ENCODE results near the gene ARIH1.
"Not testable (repeated sequence)": the region's sequence is repeated elsewhere in the genome, so short reads cannot be mapped to it uniquely, and the experiment has no call there.

ARIH1 gene, protein sequence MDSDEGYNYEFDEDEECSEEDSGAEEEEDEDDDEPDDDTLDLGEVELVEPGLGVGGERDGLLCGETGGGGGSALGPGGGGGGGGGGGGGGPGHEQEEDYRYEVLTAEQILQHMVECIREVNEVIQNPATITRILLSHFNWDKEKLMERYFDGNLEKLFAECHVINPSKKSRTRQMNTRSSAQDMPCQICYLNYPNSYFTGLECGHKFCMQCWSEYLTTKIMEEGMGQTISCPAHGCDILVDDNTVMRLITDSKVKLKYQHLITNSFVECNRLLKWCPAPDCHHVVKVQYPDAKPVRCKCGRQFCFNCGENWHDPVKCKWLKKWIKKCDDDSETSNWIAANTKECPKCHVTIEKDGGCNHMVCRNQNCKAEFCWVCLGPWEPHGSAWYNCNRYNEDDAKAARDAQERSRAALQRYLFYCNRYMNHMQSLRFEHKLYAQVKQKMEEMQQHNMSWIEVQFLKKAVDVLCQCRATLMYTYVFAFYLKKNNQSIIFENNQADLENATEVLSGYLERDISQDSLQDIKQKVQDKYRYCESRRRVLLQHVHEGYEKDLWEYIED

DNA sequence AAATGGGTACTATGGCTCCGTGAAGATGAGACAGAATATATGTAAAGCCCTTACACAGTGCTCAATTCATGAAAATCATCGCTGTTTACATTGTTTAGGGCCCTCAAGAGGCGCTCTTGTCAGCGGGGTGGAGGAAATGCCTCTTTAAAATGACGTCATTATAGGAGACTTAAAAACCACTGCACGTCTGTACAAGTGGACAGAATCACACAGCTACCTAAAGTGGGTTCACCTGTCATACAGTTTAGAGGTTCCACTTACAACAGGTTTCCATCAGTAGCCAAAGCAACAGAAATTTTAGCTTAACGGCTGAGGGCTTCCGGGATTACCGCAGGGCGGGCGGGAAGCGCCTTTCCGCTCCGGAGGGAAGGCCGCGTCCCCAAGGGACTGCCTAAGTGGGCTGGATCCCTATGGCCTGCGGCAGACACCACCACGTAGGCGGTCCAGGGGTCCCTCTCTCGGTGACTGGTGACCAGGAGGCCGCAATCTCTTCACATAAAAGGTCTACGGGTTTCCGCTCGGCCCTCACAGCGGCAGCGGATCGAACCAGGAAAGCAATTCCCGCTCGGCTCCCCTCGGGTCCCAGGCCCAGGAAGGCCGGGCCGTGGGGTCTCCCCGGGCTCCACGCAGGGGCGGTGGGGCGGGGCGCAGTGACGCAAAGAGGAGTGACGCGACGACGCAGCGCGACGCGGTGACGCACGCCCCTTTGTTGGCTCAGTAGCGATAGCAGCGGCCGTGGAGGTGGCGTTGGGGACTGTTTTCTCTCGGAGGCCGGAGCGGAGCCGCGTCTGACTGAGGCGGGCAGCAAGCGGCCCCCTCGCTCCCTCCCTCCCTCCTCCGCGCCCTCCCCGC, at the start of gene ARIH1:
ARIH1 (plus strand) TSS at position 717 of the 852 bp plus-strand sequence. CDS start 310 bp downstream, outside the sequence.
- FAIRE-seq: no peak

DNA sequence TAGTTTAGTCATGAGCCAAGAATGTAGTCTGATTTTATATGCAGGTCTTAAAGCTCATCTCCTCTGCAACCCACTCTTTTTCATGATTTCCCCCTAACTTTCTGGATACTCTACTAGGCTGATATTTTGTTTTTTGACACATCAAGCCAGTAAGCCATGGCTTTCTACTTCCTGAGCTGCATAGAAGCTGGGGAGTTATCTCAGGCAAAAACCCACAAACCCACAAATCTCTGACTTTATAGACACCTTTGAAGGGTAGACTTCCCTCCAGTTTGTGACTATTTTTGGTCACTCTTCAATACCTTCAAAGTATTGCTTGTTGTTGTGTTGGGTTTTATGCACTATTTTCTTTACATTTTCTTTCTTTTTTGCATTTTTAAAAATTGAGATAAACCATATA, 47.4 kb upstream of the ARIH1 start:
- no peak for FAIRE-seq

DNA sequence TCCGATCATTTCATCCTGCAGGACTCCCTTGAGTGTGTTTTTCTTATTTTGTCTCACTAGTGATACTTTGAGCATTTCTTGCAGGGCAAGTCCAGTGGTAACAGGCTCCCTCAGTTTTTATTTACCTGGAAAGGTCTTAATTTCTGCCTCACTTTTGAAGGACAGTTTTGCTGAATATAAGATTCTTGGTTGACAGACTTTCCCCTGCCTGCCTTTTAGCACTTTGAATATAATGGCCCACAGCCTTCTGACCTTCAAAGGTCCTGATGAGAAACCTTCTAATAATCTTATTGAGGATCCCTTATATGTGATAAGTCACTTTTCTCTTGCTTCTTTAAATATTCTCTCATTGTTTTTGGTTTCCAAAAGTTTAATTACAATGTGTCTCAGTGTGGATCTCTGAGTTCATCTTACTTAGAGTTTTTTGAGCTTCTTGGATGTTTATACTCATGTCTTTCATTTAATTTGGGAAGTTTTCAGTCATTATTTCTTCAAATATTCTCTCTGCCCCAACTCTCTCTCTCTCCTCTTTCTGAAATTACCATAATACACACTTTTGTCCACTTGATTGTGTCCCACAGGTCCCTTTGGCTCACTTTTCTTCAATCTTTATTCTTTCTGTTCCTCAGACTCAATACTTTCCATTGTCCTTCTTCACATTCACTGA, 36.3 kb upstream of the ARIH1 start:
- FAIRE-seq: no peak

DNA sequence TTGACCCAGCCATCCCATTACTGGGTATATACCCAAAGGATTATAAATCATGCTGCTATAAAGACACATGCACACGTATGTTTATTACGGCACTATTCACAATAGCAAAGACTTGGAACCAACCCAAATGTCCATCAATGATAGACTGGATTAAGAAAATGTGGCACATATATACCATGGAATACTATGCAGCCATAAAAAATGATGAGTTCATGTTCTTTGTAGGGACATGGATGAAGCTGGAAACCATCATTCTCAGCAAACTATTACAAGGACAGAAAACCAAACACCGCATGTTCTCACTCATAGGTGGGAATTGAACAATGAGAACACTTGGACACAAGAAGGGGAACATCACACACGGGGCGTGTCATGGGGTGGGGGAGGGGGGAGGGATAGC, 31.3 kb upstream of the ARIH1 start:
- FAIRE-seq: not testable (repeated sequence)

DNA sequence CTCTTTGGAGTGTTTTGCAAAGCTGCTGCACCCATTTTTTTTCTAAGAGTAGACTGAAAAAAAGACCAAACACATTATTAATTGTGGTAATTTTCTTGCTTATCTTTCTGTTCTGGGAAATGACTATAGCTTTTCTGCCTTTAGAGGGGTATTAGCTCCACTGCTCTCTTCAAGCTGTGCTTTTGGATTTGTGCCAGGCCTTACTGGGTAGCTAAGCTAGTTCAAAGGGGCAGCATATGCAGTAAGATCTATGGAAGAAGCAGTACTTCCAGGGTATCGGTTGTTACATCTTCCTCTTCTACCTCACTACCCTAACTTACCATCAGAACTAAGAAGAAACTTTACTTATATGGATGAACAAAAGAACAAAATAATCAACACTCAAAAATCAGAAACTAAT, 28.7 kb upstream of the ARIH1 start:
- no peak for FAIRE-seq

DNA sequence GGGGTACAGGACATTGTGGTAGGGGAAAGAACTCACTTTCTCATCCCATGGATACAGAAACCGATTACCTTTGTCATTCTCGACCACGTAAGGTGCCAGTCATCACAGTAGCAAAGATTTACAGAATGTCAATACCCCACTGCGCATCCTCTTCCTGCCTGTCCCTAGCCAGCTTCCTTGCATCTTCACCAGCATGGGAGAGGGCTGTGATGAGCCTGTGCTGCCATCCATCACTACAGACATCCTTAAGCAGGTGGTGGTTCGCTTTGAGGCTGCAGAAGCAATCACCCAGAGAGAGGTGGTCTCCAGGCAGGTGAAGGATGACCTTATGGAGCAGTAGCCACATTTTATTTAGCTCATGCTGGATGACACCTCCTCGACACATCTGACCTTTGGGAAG, 23.3 kb upstream of the ARIH1 start:
- no peak for FAIRE-seq

DNA sequence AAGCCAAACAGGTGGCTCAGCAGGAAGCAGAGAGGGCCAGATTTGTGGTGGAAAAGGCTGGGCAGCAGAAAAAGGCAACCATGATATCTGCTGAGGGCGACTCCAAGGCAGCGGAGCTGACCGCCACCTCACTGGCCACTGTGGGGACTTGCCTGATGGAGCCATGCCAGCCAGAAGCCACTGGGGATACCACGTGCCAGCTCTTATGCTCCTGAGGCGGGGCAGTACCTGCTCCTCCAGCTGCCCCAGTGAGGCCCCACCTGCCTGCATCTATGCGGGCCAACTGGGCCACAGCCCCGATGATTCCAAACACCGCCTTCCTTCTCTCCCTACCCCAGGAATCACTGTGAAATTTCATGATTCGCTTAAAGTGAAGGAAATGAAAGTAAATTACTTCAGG, 22.9 kb upstream of the ARIH1 start:
- no peak for FAIRE-seq

DNA sequence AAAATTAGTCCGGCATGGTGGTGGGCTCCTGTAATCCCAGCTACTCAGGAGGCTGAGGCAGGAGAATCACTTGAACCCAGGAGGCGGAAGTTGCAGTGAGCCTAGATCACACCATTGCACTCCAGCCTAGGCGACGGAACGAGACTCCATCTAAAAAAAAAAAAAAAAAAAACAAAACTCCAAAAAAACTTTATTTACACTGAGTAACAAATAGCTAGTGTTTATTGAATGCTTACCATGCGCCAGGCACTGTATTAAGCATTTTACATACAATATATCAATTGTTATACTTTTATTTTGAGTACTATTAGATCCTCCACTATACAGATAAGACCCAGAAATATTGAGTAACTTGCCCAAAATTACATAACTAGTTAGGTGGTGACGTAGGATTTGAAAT, 17.4 kb upstream of the ARIH1 start:
- no peak for FAIRE-seq

DNA sequence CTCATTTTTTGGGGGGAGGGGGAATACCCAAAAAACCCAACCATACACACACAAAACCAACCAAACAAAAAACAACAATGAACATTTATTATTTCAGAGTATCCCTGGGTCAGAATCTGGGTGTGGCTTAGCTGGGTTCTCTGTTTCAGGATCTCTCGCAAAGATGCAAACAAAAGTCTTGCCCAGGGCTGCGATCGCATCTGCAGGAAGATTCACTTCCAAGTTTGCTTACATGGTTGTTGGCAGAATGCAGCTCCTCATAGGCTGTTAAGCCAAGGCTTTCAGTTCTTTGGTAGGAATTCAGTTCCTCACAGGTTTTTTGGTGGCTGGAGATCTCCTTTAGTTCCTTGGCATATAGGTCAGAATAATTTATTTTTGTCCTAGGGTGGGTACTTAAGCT, 13.7 kb upstream of the ARIH1 start:
- no peak for FAIRE-seq

DNA sequence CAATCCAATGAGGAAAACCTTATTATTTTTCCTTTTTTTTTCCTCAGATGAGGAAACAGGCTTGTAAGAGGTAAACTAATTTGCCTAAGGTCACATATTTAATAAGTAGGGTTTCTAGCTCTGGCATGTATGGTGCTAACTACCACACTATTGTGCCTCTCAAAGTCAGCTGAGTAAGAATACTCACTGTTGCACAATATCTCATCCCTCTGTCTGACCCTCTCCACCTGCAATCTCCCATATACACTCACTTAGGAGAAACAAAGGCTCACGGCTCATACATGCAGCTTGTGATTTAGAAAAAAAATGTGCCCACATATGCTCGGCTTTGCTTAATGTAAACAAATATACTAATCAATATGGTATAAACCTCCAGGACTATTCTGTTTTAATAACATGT, 10.4 kb upstream of the ARIH1 start:
- no peak for FAIRE-seq

DNA sequence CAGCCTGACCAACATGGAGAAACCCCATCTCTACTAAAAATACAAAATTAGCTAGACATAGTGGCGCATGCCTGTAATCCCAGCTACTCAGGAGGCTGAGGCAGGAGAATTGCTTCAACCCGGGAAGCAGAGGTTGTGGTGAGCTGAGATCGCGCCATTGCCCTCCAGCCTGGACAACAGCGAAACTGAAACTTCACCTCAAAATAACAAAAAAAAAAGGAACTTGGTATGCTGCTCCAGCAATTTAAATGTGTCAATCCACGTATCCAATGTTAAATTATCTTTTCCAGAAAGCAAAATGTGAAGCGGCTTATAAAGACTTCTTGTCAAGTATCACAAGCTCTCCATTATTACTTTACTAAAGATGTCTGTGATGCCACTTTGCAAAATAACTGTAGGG, 9.9 kb upstream of the ARIH1 start:
- FAIRE-seq: no peak

DNA sequence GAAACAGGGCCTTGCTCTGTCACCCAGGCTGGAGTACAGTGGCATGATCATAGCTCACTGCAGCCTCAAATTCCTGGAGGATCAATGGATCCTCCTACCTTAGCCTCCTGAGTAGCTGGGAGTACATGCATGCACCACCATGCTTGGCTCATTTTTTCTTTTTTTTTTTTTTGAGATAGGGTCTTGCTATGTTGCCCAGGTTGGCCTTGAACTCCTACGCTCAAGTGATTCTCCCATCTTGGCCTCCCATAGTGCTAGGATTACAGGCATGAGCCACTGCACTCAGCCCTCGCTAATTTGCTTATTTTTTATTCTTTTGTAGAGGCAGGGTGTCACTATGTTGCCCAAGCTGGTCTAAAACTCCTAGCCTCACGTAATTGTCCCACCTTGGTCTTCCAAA, 6.0 kb upstream of the ARIH1 start:
- no peak for FAIRE-seq

DNA sequence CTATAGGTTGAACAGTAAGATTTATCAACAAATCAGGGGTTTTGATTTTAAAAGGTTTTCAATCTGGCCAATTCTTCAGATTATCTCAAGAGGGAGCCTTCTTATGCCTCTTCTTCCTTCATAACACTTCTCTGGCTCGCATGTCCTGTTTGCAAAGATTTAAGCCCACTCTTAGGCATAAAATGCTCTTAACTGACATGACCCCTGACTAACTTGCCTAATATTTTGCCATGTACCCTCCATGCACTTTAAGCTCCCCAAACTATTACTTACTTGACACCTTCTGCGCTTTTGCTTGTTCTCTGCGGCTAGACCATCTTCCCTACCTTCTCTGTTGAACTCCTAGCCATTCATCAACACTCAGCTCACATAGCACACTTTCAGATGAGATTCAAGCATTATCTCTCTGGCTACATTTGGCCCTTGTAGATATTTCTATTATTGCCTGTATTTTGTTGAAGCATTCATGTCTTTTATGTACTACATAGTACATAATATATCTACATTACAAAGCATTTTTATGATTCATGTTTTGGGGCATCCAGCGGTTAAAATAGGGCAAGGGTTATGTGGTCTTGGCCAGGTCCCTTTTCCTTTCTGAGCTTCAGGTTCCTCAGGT, 1.0 kb upstream of the ARIH1 start:
- FAIRE-seq: no peak

DNA sequence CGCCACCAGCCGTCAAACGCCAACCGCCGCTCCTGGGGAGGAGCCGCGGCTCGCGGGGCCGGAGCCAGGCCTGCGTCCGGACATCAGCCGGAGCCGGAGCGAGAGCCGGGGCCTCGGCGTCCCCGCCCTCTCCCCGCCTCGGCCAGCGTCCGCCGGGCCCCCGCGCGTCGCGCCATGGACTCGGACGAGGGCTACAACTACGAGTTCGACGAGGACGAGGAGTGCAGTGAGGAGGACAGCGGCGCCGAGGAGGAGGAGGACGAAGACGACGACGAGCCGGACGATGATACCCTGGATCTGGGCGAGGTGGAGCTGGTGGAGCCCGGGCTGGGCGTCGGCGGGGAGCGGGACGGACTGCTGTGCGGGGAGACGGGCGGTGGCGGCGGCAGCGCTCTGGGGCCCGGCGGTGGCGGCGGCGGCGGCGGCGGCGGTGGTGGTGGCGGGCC, 359 bp downstream of the ARIH1 start:
- FAIRE-seq: no peak

DNA sequence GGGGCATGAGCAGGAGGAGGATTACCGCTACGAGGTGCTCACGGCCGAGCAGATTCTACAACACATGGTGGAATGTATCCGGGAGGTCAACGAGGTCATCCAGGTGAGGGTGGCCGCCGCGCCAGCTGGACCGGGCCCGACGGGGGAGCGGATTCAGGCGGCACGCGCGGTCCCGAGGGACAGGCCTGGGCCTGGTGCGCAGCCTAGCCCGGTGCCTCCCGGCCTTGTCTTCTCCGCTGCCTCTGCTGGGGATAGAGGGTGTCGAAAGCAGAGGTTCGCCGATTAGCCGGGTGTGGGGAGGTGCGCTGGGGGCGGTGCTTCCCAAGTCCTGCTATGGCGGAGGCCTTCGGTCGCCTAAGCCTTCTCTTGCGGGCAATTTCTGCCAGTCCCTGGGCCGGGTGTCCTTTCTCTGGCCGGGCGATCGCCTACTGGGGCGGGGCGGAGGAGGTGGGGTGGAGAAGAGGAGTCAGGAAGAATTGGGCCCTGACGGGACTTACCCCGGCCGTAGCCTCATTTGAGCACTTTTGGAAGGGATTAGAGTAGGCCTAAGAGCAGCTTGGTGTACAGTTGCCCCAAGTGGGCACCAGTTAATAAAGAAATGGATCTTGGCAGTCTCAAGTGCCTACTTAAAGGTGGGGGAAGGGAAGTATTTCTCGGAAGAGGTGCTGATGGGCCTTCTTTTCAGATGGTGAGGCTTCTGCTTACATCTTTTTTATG, 940 bp downstream of the ARIH1 start:
- FAIRE-seq: no peak

DNA sequence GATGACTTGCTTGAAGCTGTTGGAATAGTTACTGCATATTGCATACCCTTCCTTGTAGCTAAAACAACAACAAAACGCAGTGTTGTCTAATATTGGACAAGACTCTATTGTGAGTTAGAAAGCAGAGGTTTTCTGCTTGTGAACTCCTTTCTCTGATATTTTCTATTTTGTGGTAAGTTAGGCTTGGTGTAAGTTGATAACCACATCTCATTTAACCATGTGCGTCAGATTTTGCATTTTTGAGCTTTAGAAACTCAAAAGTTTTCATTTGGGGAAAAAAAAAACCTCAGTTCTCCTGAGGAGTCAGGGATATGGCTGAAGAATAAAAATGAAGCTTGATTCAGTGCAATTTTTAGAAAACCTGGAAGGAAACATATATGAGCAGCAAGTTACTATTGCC, 1.5 kb downstream of the ARIH1 start:
- no peak for FAIRE-seq

DNA sequence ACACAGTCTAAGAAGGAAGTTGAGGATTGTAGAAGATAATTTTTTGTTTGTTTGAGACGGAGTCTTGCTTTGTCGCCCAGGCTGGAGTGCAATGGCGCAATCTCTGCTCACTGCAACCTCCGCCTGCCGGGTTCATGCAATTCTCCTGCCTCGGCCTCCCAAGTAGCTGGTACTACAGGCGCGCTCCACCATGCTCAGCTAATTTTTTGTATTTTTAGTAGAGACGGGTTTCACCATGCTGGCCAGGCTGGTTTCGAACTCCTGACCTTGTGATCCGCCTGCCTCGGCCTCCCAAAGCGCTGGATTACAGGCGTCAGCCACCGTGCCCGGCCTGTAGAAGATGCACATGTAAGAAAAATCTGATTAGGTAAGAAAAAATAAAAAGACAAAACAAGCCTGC, 2.2 kb downstream of the ARIH1 start:
- FAIRE-seq: not testable (repeated sequence)

DNA sequence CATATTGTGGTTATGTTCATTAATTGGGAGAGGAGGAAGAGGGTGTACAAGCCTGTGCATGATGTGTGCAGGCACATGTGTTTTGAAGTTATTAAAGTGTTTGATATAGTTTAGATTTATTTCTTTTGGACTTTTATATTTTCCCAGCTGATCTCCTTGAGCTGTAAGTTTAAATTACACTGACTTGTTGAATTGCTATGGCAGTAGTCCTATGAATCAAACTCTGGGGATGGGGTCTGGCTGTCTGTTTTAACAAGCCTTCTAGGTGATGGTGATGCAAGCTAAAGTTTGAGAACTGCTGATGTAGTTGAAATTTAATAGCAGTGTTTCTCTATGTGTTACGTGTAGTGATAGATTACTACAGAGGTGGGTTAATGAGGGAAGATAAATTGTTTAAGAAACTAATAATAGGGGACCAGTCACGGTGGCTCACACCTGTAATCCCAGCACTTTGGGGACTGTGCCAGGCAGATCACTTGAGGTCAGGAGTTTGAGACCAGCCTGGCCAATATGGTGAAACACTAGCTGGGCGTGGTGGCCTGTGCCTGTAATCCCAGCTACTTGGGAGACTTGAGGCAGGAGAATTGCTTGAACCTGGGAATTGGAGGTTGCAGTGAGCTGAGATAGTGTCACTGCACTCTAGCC, 7.0 kb downstream of the ARIH1 start:
- no peak for FAIRE-seq

DNA sequence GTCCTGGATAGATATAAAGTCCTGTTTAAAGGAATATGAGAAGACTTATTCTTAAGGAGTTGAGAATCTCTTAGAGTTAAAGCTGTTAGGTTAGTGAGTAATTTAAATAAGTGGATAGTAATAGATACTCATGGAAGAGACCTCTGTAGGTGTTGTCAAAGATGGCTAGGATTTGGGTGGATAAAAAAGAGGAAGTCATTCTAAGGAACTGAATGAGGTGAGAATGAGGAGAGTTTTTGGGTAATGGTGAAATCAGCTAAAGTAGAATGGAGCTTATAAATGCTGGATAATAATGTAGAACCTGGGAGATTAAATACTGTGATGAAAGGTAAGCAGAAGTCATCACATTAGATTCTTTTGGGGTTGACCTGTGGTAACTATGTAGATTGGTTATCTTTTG, 8.1 kb downstream of the ARIH1 start:
- FAIRE-seq: no peak

DNA sequence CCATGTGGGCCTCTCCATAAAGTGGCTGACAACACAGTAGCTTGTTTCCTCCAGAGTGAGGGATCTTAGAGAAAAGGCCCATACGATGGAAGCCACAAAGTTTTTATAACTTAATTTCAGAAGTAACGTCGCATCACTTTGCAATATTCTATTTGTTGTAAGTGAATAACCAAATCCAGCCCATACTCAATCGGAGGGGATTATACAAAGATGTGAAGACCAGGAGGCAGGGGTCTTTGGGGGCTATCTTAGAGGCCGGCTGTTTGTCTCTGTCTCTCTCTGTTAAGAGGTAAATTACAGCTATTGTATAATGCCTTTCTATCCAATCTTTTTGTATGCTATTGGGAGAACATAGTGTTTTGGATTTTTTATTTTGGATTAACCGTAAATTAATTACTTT, 9.1 kb downstream of the ARIH1 start:
- FAIRE-seq: no peak

DNA sequence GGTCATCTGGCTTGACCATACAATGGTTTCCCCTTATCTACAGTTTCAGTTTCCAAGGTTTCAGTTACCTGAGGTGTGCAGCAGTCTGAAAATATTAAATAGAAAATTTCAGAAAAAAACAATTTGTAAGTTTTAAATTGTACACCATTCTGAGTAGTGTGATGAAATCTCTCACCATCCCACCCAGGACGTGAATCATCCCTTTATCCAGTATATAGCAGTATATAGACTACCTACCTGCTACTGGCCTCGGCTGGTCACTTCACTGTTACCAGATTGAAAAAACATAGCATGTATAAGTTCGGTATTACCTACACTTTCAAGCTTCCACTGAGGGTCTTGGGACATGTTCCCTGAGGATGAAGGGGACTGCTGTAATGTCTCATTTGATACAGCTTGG, 12.0 kb downstream of the ARIH1 start:
- no peak for FAIRE-seq
